ENCODE measurements around the gene YY1.

GRCh38 chr14:100286484-100287191 is 47.7 kb downstream of the YY1 start:
- no peak for TF ChIP-seq POLR2A (IDR thresholded peaks at IDR 0.05)
- TF ChIP-seq, protein P1, sequence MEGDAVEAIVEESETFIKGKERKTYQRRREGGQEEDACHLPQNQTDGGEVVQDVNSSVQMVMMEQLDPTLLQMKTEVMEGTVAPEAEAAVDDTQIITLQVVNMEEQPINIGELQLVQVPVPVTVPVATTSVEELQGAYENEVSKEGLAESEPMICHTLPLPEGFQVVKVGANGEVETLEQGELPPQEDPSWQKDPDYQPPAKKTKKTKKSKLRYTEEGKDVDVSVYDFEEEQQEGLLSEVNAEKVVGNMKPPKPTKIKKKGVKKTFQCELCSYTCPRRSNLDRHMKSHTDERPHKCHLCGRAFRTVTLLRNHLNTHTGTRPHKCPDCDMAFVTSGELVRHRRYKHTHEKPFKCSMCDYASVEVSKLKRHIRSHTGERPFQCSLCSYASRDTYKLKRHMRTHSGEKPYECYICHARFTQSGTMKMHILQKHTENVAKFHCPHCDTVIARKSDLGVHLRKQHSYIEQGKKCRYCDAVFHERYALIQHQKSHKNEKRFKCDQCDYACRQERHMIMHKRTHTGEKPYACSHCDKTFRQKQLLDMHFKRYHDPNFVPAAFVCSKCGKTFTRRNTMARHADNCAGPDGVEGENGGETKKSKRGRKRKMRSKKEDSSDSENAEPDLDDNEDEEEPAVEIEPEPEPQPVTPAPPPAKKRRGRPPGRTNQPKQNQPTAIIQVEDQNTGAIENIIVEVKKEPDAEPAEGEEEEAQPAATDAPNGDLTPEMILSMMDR (IDR thresholded peaks at IDR 0.05) = no peak

Data from esophagus squamous epithelium (tissue), 4 donors.